HCT116 (cell line): ENCODE data around the gene XPO4. TPM values are rescaled to one million over a fixed set of nuclear protein-coding genes. Genes with fewer than 3 reads are reported as not detected.

Experiments
- ATAC-seq: fragments of 200-7000 bp; cut with Tn5 transposase; 2 replicates; pipeline ENCODE4 v1.9.1; 2020; ENCODE audit warnings: mild to moderate bottlenecking, moderate library complexity
- BruUV-seq: library from RNA; stranded (reverse); fragments of 400-500 nt; replicated peaks from 2 replicates; lab custom pipeline; 2021; lab: Mats Ljungman, UMichigan
- CTCF ChIA-PET: fragments of 300-600 bp; sonication (Branson Sonifier 250); formaldehyde crosslinking; loops from one replicate; lab custom pipeline; 2021; ENCODE audit warnings: antibody characterized with exemption; lab: Charles Lee
- POLR2A ChIA-PET: fragments of 300-600, 350-600 bp; sonication (Branson Sonifier 250); formaldehyde crosslinking; loops from one replicate; lab custom pipeline; 2021; ENCODE audit warnings: antibody characterized with exemption; lab: Charles Lee
- RAD21 ChIA-PET, 2 experiments: fragments of 300-600 bp; sonication (Branson Sonifier 250); formaldehyde crosslinking; loops; one replicate each; lab custom pipeline; 2023; ENCODE audit warnings: low total read pairs in 2 of 2; ENCODE audit not compliant: uncharacterized antibody in 2 of 2, unreplicated experiment in 2 of 2, low non-redundant PET in 1 of 2; lab: Charles Lee
- DNase-seq: peaks from one replicate; pipeline ENCODE4 v3.0.0-alpha.2; 2010; ENCODE audit warnings: low read depth, low spot score
- H2AFZ ChIP-seq: fragments of 200-600 bp; shearing (Covaris generic), sonication (generic); 2 replicates; pipeline ENCODE4 v1.6.1; 2017; ENCODE audit warnings: low read depth, mixed run types, mixed read lengths, antibody characterized with exemption, low read length; ENCODE audit not compliant: poor library complexity, severe bottlenecking
- H3K27ac ChIP-seq: 2 replicates; pipeline ENCODE4 v1.5.1; 2012; ENCODE audit warnings: low read depth, low read length
- H3K27me3 ChIP-seq: fragments of 200-600 bp; sonication (generic); 2 replicates; pipeline ENCODE4 v1.6.1; 2016; ENCODE audit warnings: mixed run types, low read length, mixed read lengths; ENCODE audit not compliant: insufficient read depth
- H3K36me3 ChIP-seq, 2 experiments: fragments of 200-500 bp in 1 of 2; fragments of 200-600 bp in 1 of 2; sonication (Bioruptor generic) in 1 of 2; sonication (generic) in 1 of 2; 2 replicates each; pipeline versions ENCODE4 v1.5.1 to v1.6.1; 2014 to 2016; ENCODE audit warnings: low read length in 2 of 2, inconsistent platforms in 1 of 2, mixed read lengths in 1 of 2, mixed run types in 1 of 2; ENCODE audit not compliant: insufficient read depth in 2 of 2, control insufficient read depth in 1 of 2
- H3K4me1 ChIP-seq, 2 experiments: fragments of 200-600 bp in 1 of 2; sonication (generic) in 1 of 2; 2 replicates each; pipeline versions ENCODE4 v1.5.1 to v1.6.1; 2012 to 2017; ENCODE audit warnings: low read length in 2 of 2, inconsistent platforms in 1 of 2, mild to moderate bottlenecking in 1 of 2, mixed read lengths in 1 of 2, mixed run types in 1 of 2, moderate library complexity in 1 of 2; ENCODE audit not compliant: insufficient read depth in 2 of 2, control insufficient read depth in 1 of 2
- H3K4me2 ChIP-seq: fragments of 200-600 bp; sonication (generic); 2 replicates; pipeline ENCODE4 v1.6.1; 2017; ENCODE audit warnings: mixed run types, low read length, mixed read lengths
- H3K4me3 ChIP-seq, 2 experiments: fragments of 200-600 bp in 1 of 2; sonication (generic) in 1 of 2; replicated peaks in 1 of 2; 2 replicates each; pipeline ENCODE4 v1.5.1; 2011 to 2016; ENCODE audit warnings: low read length in 2 of 2, control low read depth in 1 of 2, low read depth in 1 of 2, mild to moderate bottlenecking in 1 of 2, mixed read lengths in 1 of 2, mixed run types in 1 of 2
- H3K79me2 ChIP-seq: fragments of 200-600 bp; sonication (generic); 2 replicates; pipeline ENCODE4 v1.6.1; 2017; ENCODE audit warnings: mild to moderate bottlenecking, mixed run types, low read length, moderate library complexity, mixed read lengths; ENCODE audit not compliant: insufficient read depth
- H3K9ac ChIP-seq: fragments of 200-600 bp; sonication (generic); 2 replicates; pipeline ENCODE4 v1.6.1; 2016; ENCODE audit warnings: low read length, mixed read lengths
- H3K9me2 ChIP-seq: fragments of 200-600 bp; sonication (generic), shearing (Covaris generic); 2 replicates; pipeline ENCODE4 v1.6.1; 2017; ENCODE audit warnings: mixed run types, mild to moderate bottlenecking, moderate library complexity; ENCODE audit not compliant: insufficient read depth
- H3K9me3 ChIP-seq, 2 experiments: fragments of 200-500 bp in 1 of 2; fragments of 200-600 bp in 1 of 2; sonication (Bioruptor generic) in 1 of 2; sonication (generic) in 1 of 2; 2 replicates each; pipeline ENCODE4 v1.6.1; 2014 to 2017; ENCODE audit warnings: low read length in 2 of 2, mixed read lengths in 2 of 2, inconsistent platforms in 1 of 2, low read depth in 1 of 2, mild to moderate bottlenecking in 1 of 2, mixed run types in 1 of 2, moderate library complexity in 1 of 2; ENCODE audit not compliant: control insufficient read depth in 1 of 2, insufficient read depth in 1 of 2
- H4K20me1 ChIP-seq: fragments of 200-600 bp; sonication (generic), shearing (Covaris generic); 2 replicates; pipeline ENCODE4 v1.6.1; 2017; ENCODE audit warnings: mixed run types, mild to moderate bottlenecking, moderate library complexity; ENCODE audit not compliant: insufficient read depth
- ATF3 ChIP-seq: IDR thresholded peaks from 2 replicates; pipeline ENCODE4 v1.6.1; 2012
- CBX3 ChIP-seq: IDR thresholded peaks from 2 replicates; pipeline ENCODE4 v1.6.1; 2012; ENCODE audit warnings: low read depth
- CEBPB ChIP-seq: IDR thresholded peaks from 2 replicates; pipeline ENCODE4 v1.6.1; 2012; ENCODE audit warnings: low read depth
- CTCF ChIP-seq, 3 experiments: fragments of 200-600 bp in 1 of 3; sonication (generic) in 1 of 3; IDR thresholded peaks in 2 of 3; conservative IDR thresholded peaks in 1 of 3; 2 replicates each; pipeline ENCODE4 v1.5.1; 2012 to 2017; ENCODE audit warnings: low read depth in 2 of 3, low read length in 2 of 3, antibody characterized with exemption in 1 of 3, borderline replicate concordance in 1 of 3, control low read depth in 1 of 3, mild to moderate bottlenecking in 1 of 3, mixed read lengths in 1 of 3, mixed run types in 1 of 3, moderate library complexity in 1 of 3; ENCODE audit not compliant: insufficient read depth in 1 of 3
- EZH2phosphoT487 ChIP-seq: fragments of 200-600 bp; IDR thresholded peaks from 2 replicates; pipeline ENCODE4 v1.6.1; 2018; ENCODE audit warnings: antibody characterized with exemption, borderline replicate concordance
- POLR2A ChIP-seq: IDR thresholded peaks from 2 replicates; pipeline ENCODE4 v1.7.0; 2011; ENCODE audit warnings: borderline replicate concordance; ENCODE audit not compliant: insufficient read depth, insufficient read length; ENCODE audit errors: extremely low read depth
- SRF ChIP-seq: IDR thresholded peaks from 2 replicates; pipeline ENCODE4 v1.6.1; 2012; ENCODE audit warnings: low read depth
- YY1 ChIP-seq: IDR thresholded peaks from 2 replicates; pipeline ENCODE4 v1.6.1; 2011; ENCODE audit warnings: low read length, low read depth, moderate library complexity, mild to moderate bottlenecking; ENCODE audit not compliant: insufficient replicate concordance; ENCODE audit errors: extremely low read depth
- ZNF274 ChIP-seq: fragments of 200-500 bp; sonication (Bioruptor generic); IDR thresholded peaks from 2 replicates; pipeline ENCODE4 v1.6.1; 2014; ENCODE audit warnings: mild to moderate bottlenecking, low read depth, low read length, inconsistent platforms
- intact Hi-C: fragments of 100-400 bp; cut with micrococcal nuclease; formaldehyde crosslinking; loops from 2 replicates; pipeline ENCODE4 v1.10.0; 2022
- total RNA-seq: library from RNA; stranded (reverse); gene quantifications from one replicate; pipeline ENCODE4 v1.2.1, GENCODE V29; 2021; ENCODE audit not compliant: unreplicated experiment

XPO4 gene
- total RNA-seq, 1 experiment from 2014 or later = 29.7 TPM

GRCh38 chr13:20824762-20825476, 77.6 kb downstream of the XPO4 start:
- H3K4me2 ChIP-seq = no peak overlapping the region
- H3K9ac ChIP-seq = no peak overlapping the region
- H4K20me1 ChIP-seq = peaks cover 3% of the 10 kb centered on the region; the same call in 1 of the 2 replicates
- H3K4me3 ChIP-seq = no peak overlapping the region
- intact Hi-C loops = loop anchor here (5.0 kb wide), 1 partner anchor 643 kb away; no protein-coding TSS in a partner anchor
- no peak overlapping the region for H2AFZ ChIP-seq
- ATAC-seq = no peak
- no peak overlapping the region for H3K27ac ChIP-seq
- ChIA-PET CTCF (interaction anchor here (5.5 kb wide), 1 partner anchor 8 kb away, joined by 34 read pairs; no protein-coding TSS in a partner anchor), RAD21 (no interaction called here)
- no peaks in the 10 kb centered on the region for H3K9me3 ChIP-seq
- no peaks in the 10 kb centered on the region for H3K27me3 ChIP-seq
- BruUV-seq = no TSS peak
- TF ChIP-seq YY1 (no peak), ZNF274 (no peak), SRF (no peak), ATF3 (no peak), CBX3 (no peak)
- TF ChIP-seq, all 23 proteins: peak for 0
- POLR2A ChIA-PET = no interaction called here
- Histone ChIP-seq H3K79me2 (peaks cover 44% of the 10 kb centered on the region), H3K36me3 (peaks cover 0 to 4% of the 10 kb centered on the region in 2 experiments; a peak in 1 of 4 replicates), H3K4me1 (peaks cover 0 to 6% of the 10 kb centered on the region in 2 experiments; a peak in 1 of 4 replicates), H3K9me2 (no peaks in the 10 kb centered on the region)
- no peak for DNase-seq

- Histone ChIP-seq H4K20me1 (peaks cover 3% of the 10 kb centered on the region; the same call in 1 of the 2 replicates), H3K27ac (no peak overlapping the region), H3K4me3 (no peak overlapping the region), H3K9me3 (no peaks in the 10 kb centered on the region), H3K9me2 (no peaks in the 10 kb centered on the region), H3K36me3 (peaks cover 0 to 6% of the 10 kb centered on the region in 2 experiments; a peak in 2 of 4 replicates), H3K4me2 (no peak overlapping the region), H3K9ac (no peak overlapping the region), H3K79me2 (peaks cover 46% of the 10 kb centered on the region), H2AFZ (no peak overlapping the region), H3K4me1 (no peaks in the 10 kb centered on the region), H3K27me3 (no peaks in the 10 kb centered on the region)
- POLR2A ChIA-PET = no interaction called here
- BruUV-seq = no TSS peak
- intact Hi-C loops = no loop called here
- no peak for ATAC-seq
- RAD21 ChIA-PET = no interaction called here
- CTCF ChIA-PET = no interaction called here
- TF ChIP-seq EZH2phosphoT487 = no peak
- no peak for TF ChIP-seq CEBPB
- TF ChIP-seq SRF = no peak
- TF ChIP-seq POLR2A = no peak
- no peak for TF ChIP-seq CTCF (IDR thresholded peaks at IDR 0.05 in 2 of 3, conservative IDR thresholded peaks at IDR 0.05 in 1 of 3; ENCODE audit: borderline replicate concordance in 1 of 3, insufficient read depth in 1 of 3, low read depth in 2 of 3, low read length in 2 of 3)
- DNase-seq = no peak
These were observed 79.5 kb downstream of the XPO4 start for GRCh38 chr13:20823071-20823470.
